HG03025 (cell line): ENCODE data around the gene DENND4B.

ENCODE experiments used
- ATAC-seq: cut with Tn5 transposase; IDR thresholded peaks from one replicate; pipeline ENCODE4 v1.9.1; 2021; ENCODE audit warnings: mild to moderate bottlenecking, moderate library complexity; ENCODE audit not compliant: unreplicated experiment, low FRiP score

DENND4B gene

DNA sequence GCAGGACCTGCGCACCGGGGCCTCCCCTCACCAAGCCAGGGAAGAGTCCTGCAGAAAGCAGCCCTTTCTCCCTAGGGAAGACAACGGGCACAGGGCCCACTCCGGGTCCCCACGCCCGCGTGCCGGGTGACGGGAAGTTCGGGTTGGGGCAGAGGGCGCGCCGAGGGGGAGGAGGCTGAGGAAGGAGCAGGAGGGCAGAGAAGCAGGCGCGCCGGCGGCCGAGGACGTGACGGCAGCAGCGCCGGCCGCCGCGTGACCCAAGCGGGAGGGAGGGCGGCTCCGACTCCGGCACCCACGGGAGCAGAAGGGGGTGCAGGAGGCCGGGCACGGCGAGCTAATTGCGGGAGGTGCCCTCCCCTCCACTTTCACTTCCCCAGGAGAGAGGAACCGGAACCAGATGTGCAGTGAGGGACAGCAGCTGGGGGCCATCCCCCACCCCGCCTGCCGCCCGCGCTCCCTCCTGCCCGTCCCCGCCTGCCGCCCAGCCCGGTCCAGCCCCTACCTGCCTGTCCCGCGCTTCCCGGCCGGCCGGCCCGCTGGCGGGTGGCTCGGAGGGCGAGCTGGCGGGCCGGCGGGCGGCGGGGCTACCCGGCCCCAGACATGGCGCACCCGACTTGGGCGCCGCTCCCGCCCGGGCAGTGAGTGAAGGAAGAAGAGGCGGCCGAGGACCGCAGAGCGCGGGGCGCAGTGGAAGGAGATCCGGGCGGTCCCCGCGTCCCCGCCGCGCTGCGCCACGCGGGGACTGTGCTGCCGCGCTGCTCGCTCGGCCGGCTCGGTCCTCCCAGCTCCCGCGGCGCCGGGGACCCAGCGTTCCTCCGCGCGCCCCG, 510 bp downstream of the DENND4B start:
- peak; percentile 69 for ATAC-seq

- ATAC-seq, result no peak
These were observed 1.3 kb downstream of the DENND4B start for GRCh38 chr1:153945131-153945794.

DNA sequence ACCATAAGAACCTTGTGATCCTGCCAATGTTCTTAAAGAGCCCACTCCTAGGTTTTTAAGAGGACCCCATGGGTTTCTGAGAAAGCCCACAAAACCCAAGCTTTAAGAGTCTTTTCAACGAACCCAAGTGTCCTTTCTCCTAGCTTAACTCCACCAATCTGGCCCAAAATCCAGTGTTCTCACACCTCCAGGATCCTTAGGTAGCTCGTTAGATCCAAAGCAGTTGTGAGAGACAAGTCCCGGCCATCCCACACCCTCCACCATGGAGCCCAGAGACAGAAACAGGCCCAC, 1.7 kb downstream of the DENND4B start:
- ATAC-seq, result no peak

DNA sequence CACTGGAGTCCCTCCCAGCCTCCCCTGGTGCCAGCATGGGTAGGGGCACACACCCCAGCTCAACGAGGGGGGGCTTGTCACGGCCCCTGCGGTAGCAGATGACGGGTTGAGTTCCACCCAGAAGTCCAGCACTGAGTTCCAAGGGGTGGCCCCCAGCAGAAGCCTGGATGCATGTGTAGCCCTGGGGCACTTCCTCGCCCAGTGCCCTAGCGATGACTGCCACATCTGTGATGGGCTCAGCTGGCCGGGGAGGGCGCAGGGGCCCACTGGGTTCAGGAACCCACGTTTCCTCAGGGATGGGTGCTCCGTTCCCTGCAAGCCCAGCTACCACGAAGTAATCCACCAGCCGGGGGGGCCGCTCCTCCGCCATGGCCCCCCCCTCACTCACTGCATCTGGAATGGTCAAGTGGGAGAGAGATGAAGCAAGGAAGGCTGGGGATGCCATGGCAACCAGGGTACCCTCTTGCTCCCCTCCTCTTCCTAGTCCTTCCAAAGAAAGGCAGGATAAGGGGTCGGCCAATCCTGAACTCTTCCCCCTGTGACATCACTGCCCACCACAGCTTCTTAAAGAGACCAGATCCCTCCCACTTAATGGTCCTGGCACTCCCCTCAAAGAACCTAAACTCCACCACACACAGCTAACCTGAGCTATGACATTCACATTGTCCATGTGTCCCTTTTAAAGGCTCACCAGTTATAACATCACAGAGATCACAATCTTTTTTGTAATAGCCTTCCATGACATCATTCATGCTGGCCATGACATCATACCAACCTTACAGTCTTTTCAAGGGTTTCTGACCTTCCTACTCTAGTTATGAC, 2.3 kb downstream of the DENND4B start:
- ATAC-seq, result no peak

- no peak for ATAC-seq
These were observed 3.6 kb downstream of the DENND4B start for GRCh38 chr1:153942766-153943549.

GRCh38 chr1:153941826-153942725, 4.4 kb downstream of the DENND4B start:
- ATAC-seq, result no peak

DNA sequence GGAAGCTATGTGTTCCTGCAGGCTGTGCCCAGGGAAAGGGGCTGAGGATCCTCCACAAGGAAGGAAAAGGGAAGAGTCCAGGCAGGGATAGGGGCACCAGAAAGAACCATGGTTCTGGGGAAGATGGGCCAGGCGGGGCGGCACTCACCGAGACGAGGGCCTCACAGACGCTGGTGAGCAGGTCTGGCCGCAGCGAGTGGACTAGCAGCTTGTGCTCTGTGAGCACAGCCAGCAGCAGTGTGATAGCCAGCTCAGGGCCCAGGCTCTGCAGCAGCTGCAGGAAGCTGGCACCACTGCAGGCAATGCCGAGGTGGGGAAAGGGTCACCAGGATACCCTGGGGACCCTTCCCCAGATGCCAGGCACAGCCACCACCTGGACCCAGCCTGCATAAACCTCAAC, 5.8 kb downstream of the DENND4B start:
- no peak for ATAC-seq

DNA sequence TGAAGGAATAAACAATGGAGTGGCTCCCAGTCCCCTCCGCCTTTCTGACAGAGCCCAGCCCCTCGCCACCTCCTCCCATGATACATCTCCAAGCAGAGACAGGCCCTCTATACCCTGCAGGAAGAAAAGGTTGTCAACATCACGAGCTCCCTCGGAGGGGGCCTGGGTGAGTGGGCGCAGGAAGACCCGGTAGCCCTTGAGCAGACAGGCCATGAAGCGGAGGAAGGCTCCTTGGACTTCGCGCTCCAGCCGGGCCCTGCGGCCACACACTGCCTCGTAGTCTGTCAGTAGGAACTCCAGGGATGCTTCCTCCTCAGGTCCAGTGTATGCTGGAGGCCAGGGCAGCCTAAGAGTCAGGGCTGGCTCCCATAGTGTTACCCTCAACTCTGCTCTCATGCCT, 7.0 kb downstream of the DENND4B start:
- no peak for ATAC-seq

DNA sequence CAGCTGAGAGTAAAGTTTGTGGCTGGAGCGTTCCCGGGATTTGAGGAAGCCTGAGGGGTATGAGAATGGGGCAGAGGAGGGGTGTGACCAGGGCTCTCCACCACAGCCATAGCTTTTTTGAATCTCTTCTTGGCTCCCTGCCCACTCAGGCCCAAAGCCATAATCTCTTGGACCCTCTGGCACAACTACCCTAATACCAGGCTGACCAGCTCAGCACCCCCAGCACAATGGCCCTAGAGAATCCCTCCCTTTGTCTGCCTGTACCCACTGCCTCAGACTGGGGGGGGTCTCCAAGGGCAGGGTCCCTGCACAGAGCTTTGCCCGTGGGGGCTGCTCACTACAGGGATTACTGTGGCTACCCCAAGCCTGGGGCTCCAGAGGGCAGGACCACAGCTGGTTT, 7.5 kb downstream of the DENND4B start:
- no peak for ATAC-seq

DNA sequence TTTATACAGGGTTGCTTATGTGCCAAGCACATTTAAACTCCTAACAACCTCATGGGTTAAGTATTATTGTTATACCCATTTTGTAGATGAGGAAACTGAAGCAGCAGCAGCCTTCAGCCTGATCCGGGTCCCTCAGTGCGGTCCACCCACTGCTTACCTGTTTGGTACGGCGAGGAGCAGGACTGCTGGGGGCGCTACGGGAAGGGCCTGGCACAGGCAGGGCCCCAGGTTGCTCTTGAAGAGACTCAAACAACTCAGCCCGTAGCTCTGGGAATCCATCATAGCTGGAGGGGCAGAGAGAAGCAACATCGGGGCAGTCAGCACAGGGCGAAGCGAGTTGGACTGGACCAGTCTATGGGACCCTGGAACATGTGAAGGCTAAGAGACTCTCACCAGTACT, 9.2 kb downstream of the DENND4B start:
- no peak for ATAC-seq

- ATAC-seq, result no peak
These were observed 10.3 kb downstream of the DENND4B start for GRCh38 chr1:153936011-153936802.

GRCh38 chr1:153934746-153935145, 11.8 kb downstream of the DENND4B start:
- ATAC-seq, result no peak

DNA sequence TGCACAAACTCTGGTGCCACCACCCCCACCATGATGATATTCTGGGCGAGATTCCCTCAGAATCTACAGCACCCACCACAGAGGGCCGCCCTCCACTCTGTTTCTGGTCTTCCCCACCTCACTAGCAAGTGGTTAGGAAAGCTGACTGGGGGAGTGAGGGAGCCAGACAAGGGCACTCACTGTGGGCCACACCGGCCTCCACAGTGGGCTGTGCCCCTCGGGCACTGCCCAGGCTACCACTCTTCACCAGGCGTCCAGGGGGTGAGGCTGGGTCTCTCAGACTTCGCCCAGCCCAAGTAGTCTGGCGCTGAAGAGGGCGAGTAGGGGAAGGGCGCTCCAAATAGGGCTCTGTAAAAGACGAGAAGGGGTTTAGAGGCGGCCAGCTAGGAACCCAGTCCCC, 12.6 kb downstream of the DENND4B start:
- ATAC-seq, result no peak

- no peak for ATAC-seq
These were observed 13.1 kb downstream of the DENND4B start for GRCh38 chr1:153933430-153933829.

DNA sequence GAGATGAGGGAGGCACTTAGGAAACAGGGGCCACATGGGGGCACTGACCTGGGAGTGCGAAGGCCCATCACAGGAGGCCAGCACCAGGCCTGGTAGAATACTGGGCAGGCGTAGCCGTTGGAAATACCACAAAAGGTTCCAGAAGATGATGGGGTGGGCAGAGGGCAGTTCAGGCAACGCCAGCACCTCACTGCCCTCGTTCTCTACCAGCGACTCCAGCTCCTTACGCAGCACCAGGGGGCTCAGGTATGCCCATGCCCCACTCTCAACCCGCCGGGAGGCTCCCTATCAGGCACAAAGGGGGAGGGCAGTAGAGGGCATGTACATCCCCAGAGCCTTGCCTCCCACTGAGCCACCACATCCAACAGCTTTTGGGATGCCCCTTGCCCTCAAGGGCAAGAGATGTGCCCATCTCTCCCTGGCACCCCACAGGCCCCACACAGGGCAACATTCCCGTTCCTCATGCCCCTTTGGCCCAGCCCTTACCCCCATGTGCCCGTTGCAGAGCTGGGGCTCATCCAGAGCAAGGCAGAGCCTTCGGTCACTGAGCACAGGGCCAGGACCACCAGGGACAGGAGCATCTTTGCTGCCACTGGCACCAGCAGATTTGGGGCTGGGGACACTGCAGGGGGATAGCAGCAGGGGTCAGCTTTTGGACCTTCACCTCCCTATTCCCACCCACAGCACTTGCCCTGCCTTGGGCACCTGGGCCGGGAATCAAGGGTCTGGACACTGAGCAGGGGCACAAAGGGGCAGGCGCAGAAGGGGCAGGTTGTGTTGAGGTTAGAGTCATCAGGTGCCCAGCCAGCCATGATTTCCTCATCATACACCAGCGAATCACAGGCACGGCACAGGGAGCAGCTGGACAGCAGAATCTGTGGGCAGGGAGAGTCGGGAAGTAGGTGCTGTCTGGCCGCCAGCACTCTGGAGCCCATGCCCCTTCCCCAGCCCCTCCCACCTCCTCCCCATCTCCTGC, 14.1 kb downstream of the DENND4B start:
- no peak for ATAC-seq

DNA sequence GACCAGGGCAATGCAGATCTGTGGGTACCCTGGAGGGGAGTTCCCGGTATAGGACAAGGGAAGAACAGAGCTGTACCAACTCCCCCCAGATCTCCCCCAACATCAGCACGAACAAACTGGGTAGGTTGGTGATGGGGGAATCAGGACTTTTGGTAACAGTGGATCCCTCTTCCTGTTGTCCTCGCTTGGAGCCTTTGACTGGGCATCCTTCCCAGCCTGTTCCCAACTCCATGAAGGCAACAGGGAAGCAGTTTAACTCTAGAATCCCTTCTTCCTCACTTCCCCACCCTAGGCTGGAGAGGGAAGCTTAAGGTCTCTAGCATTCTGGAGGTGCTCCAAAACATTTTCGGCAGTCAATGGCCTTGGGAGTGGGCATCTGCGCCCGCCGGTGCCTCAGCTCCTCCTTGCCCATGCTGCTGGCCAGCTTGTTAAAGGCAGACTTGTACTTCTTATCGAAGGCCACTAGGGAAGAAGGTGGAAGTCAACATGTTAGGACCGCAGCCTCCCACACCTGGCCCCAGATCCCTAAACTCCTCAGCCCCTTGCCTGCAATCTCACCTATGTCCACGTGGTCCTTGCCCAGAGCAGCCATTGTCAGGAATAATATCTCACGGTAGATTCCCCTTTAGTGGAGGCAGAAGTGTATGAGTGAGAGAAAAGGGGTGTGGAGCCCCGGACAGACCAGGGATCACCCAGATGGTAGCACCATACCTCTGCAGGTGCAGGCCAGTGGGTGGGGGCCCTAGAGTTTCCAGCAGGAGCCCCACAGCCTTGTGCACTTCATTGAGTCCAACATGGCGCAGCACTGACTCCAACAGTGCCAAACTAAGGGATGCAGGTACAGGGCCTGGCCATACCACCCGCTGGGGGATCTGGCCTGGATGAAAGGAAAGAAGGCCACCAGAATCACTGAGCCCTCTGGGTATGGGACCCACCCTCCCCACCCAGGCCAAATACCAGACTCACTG, 16.3 kb downstream of the DENND4B start:
- ATAC-seq, result no peak

GRCh38 chr1:153929426-153929825, 17.1 kb downstream of the DENND4B start:
- no peak for ATAC-seq
